Measurements from ENCODE around the gene SDK2.

DNA sequence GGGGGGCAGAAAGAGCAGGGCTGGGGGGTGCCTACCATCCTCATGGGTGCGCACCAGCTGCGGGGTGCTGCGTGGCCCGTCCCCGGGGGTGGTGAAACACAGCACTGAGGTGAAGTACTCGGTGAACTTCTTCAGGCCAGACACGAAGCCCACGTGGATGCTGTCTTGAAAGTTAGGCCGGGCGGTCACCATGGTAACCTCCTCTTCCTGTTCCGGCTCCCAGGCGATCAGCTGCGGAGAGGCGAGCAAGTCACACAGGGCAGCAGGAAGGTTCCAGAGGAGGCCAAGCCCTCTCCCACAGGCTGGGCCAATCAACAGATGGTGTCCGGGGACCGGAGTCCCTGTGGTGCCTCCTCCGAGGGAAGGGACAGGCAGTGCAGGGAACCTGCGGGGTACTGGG lies 242.3 kb downstream of the SDK2 start:
- TF ChIP-seq CTCF (IDR thresholded peaks at IDR 0.05 in 2 of 3, conservative IDR thresholded peaks at IDR 0.05 in 1 of 3; ENCODE audit: insufficient read depth in 2 of 3, low read depth in 1 of 3, low read length in 3 of 3) (no peak), FOXA3 (CRISPR knock-in tag; conservative IDR thresholded peaks at IDR 0.05 in 1 of 2, IDR thresholded peaks at IDR 0.05 in 1 of 2) (no peak), DNMT1 (IDR thresholded peaks at IDR 0.05) (no peak), CHD2 (IDR thresholded peaks at IDR 0.05; ENCODE audit: low read depth, low read length) (no peak), POLR2A (conservative IDR thresholded peaks at IDR 0.05) (no peak), MLLT1 (IDR thresholded peaks at IDR 0.05) (no peak), E2F5 (CRISPR knock-in tag; IDR thresholded peaks at IDR 0.05) (no peak), POLR2AphosphoS5 (IDR thresholded peaks at IDR 0.05; ENCODE audit: control insufficient read depth, insufficient read depth, low read depth, low read length) (no peak), ZNF121 (CRISPR knock-in tag; conservative IDR thresholded peaks at IDR 0.05) (no peak)
- TF ChIP-seq, protein P1, sequence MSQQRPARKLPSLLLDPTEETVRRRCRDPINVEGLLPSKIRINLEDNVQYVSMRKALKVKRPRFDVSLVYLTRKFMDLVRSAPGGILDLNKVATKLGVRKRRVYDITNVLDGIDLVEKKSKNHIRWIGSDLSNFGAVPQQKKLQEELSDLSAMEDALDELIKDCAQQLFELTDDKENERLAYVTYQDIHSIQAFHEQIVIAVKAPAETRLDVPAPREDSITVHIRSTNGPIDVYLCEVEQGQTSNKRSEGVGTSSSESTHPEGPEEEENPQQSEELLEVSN (IDR thresholded peaks at IDR 0.05; ENCODE audit: borderline replicate concordance in 1 of 2, extremely low read depth in 1 of 2, insufficient read depth in 1 of 2, insufficient read length in 1 of 2, low read depth in 1 of 2, low read length in 1 of 2, poor library complexity in 1 of 2, severe bottlenecking in 1 of 2) = no peak
- TF ChIP-seq, protein P2, sequence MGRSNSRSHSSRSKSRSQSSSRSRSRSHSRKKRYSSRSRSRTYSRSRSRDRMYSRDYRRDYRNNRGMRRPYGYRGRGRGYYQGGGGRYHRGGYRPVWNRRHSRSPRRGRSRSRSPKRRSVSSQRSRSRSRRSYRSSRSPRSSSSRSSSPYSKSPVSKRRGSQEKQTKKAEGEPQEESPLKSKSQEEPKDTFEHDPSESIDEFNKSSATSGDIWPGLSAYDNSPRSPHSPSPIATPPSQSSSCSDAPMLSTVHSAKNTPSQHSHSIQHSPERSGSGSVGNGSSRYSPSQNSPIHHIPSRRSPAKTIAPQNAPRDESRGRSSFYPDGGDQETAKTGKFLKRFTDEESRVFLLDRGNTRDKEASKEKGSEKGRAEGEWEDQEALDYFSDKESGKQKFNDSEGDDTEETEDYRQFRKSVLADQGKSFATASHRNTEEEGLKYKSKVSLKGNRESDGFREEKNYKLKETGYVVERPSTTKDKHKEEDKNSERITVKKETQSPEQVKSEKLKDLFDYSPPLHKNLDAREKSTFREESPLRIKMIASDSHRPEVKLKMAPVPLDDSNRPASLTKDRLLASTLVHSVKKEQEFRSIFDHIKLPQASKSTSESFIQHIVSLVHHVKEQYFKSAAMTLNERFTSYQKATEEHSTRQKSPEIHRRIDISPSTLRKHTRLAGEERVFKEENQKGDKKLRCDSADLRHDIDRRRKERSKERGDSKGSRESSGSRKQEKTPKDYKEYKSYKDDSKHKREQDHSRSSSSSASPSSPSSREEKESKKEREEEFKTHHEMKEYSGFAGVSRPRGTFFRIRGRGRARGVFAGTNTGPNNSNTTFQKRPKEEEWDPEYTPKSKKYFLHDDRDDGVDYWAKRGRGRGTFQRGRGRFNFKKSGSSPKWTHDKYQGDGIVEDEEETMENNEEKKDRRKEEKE (IDR thresholded peaks at IDR 0.05; ENCODE audit: borderline replicate concordance in 1 of 2, control insufficient read depth in 1 of 2, low read depth in 2 of 2, low read length in 1 of 2) = no peak

Measured in K562 (cell line).